GM21381 (cell line): Measurements from ENCODE around the gene SDR42E2.

Source experiments
- ATAC-seq: cut with Tn5 transposase; IDR thresholded peaks from one replicate; pipeline ENCODE4 v1.9.1; 2021; ENCODE audit warnings: mild to moderate bottlenecking, moderate library complexity; ENCODE audit not compliant: unreplicated experiment

SDR42E2 gene

DNA sequence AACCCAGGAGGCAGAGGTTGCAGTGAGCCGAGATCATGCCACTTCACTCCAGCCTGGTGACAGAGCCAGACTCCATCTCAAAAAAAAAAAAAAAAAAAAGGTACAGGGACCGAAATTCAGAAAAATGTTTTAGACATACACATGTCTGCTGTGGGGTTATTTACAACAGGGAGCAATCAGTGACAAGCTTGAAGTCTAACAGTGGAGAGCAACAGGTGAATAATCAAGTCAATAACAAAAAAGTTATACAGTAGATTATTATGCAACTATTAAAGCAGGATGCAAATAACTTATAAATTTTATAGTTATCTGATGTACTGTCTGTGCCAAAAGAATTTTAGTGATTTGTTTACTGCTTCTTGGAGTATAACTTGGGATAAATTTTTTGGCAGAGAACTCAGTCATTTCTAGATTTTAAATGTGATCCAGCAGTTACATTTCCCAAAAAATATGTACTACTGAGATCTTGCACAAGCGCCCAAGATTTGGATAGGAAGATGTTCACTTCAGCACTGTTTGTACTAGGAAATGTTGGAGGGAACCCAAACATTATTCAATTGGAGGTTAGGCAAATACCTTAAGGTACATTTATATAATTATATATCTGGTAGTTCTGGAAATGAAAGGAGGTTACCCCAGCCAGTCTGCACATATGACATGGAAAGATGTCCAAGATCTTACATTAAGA is 77.9 kb downstream of the SDR42E2 start:
- no peak for ATAC-seq
